ENCODE data around the gene NLRC3. TPM values are rescaled to one million over a fixed set of nuclear protein-coding genes. Genes with fewer than 3 reads are reported as not detected.

The NLRC3 gene
- total RNA-seq, 1 experiment from 2014 or later: 0.09 TPM

DNA sequence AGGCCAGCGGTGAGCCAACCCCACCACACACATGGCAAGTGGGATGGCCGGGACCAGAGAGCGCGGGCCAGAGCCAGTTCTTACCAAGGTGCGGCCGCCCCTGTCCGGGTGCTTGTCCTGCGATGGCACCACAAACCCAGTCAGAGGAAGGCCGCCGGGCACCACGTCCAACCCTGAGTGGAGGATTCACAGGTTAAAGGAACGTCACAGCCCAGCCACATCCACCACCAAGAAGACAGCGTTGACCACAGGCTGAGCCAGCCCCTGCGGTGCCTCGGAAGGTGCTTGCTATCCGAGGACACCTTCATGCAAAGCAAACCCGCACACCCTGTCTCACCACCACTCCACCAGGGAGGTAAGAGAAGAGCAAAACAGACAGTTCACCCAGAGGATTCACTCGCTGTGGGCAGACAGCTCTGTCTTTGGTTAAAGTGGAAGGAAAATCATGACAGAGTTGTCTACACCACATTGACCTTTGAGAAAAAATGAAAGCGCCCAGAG lies 18.4 kb upstream of the NLRC3 start:
- Histone ChIP-seq H3K36me3 (ENCODE audit: insufficient read depth, low read length, poor library complexity, severe bottlenecking) (peaks cover 11% of the 10 kb centered on the region), H3K9me3 (ENCODE audit: low read depth, low read length, poor library complexity, severe bottlenecking) (peaks cover 11% of the 10 kb centered on the region), H3K27ac (ENCODE audit: low read depth, low read length, poor library complexity, severe bottlenecking) (no peak overlapping the region), H3K4me3 (ENCODE audit: low read depth, low read length, poor library complexity, severe bottlenecking) (no peak overlapping the region), H3K27me3 (replicated peaks; ENCODE audit: insufficient read depth, low read depth, low read length, poor library complexity) (no peaks in the 10 kb centered on the region), H3K4me1 (ENCODE audit: insufficient read depth, low read length, poor library complexity, severe bottlenecking) (no peaks in the 10 kb centered on the region)
- intact Hi-C loops (cut with micrococcal nuclease; ENCODE audit: unreplicated experiment): no loop called here
- TF ChIP-seq CTCF (conservative IDR thresholded peaks at IDR 0.05; ENCODE audit: low read depth, low read length) (no peak), EZH2 (IDR thresholded peaks at IDR 0.05; ENCODE audit: borderline replicate concordance, low read depth, low read length, poor library complexity, severe bottlenecking) (no peak)
- no peak for DNase-seq (ENCODE audit: low spot score)
- no TSS peak for BruUV-seq (replicated peaks)
- POLR2A ChIA-PET (ENCODE audit: low non-redundant PET): no interaction called here
- CTCF ChIA-PET: no interaction called here

DNA sequence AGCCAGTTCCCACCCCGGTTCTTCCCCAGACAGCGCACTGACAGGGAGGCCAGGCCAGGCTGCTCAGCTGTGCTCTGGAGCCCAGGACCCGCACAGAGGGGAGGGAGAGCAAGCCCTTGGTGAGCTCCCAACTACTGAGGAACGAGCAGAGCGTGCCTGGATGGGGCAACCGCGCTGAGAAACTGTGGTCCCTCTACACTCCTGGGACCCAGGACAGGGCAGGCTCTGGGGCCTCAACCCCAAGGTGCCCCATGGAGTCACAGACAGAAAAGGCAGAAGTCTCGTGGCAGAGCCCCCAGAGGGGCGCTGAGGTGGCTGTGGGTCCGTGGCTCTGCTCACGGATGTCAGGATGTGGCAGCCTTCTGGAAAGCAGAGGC lies 17.9 kb upstream of the NLRC3 start:
- Histone ChIP-seq H3K27ac (ENCODE audit: low read depth, low read length, poor library complexity, severe bottlenecking) (no peak overlapping the region), H3K4me3 (ENCODE audit: low read depth, low read length, poor library complexity, severe bottlenecking) (no peak overlapping the region), H3K27me3 (replicated peaks; ENCODE audit: insufficient read depth, low read depth, low read length, poor library complexity) (no peaks in the 10 kb centered on the region), H3K4me1 (ENCODE audit: insufficient read depth, low read length, poor library complexity, severe bottlenecking) (no peaks in the 10 kb centered on the region), H3K9me3 (ENCODE audit: low read depth, low read length, poor library complexity, severe bottlenecking) (peaks cover 6% of the 10 kb centered on the region), H3K36me3 (ENCODE audit: insufficient read depth, low read length, poor library complexity, severe bottlenecking) (peaks cover 7% of the 10 kb centered on the region)
- no peak for TF ChIP-seq CTCF (conservative IDR thresholded peaks at IDR 0.05; ENCODE audit: low read depth, low read length)
- no peak for TF ChIP-seq EZH2 (IDR thresholded peaks at IDR 0.05; ENCODE audit: borderline replicate concordance, low read depth, low read length, poor library complexity, severe bottlenecking)
- intact Hi-C loops (cut with micrococcal nuclease; ENCODE audit: unreplicated experiment): no loop called here
- DNase-seq (ENCODE audit: low spot score): no peak
- no TSS peak for BruUV-seq (replicated peaks)
- ChIA-PET POLR2A (ENCODE audit: low non-redundant PET) (no interaction called here), CTCF (no interaction called here)

GRCh38 chr16:3594316-3595109 lies 17.3 kb upstream of the NLRC3 start:
- ChIA-PET POLR2A (ENCODE audit: low non-redundant PET) (no interaction called here), CTCF (no interaction called here)
- Histone ChIP-seq H3K9me3 (ENCODE audit: low read depth, low read length, poor library complexity, severe bottlenecking) (peaks cover under 1% of the 10 kb centered on the region), H3K27me3 (replicated peaks; ENCODE audit: insufficient read depth, low read depth, low read length, poor library complexity) (no peaks in the 10 kb centered on the region), H3K36me3 (ENCODE audit: insufficient read depth, low read length, poor library complexity, severe bottlenecking) (peaks cover 1% of the 10 kb centered on the region), H3K4me3 (ENCODE audit: low read depth, low read length, poor library complexity, severe bottlenecking) (no peak overlapping the region), H3K4me1 (ENCODE audit: insufficient read depth, low read length, poor library complexity, severe bottlenecking) (no peaks in the 10 kb centered on the region), H3K27ac (ENCODE audit: low read depth, low read length, poor library complexity, severe bottlenecking) (no peak overlapping the region)
- no TSS peak for BruUV-seq (replicated peaks)
- TF ChIP-seq CTCF (conservative IDR thresholded peaks at IDR 0.05; ENCODE audit: low read depth, low read length) (no peak), EZH2 (IDR thresholded peaks at IDR 0.05; ENCODE audit: borderline replicate concordance, low read depth, low read length, poor library complexity, severe bottlenecking) (no peak)
- intact Hi-C loops (cut with micrococcal nuclease; ENCODE audit: unreplicated experiment): no loop called here
- no peak for DNase-seq (ENCODE audit: low spot score)
